Liver (tissue), 9 donors: ENCODE measurements around the gene RIMKLB. TPM values are rescaled to one million over a fixed set of nuclear protein-coding genes. Genes with fewer than 3 reads are reported as not detected.
"Not testable (repeated sequence)": the region's sequence is repeated elsewhere in the genome, so short reads cannot be mapped to it uniquely, and the experiment has no call there.

Source experiments
- DNase-seq: peaks from one replicate; pipeline ENCODE4 v3.0.0-alpha.2; 2017; ENCODE audit warnings: low spot score
- H3K27ac ChIP-seq, 2 donors: one replicate each; pipeline ENCODE4 v1.7.0; 2013; ENCODE audit warnings: inconsistent platforms in 2 of 2, low read length in 2 of 2, control low read depth in 1 of 2, low read depth in 1 of 2, mild to moderate bottlenecking in 1 of 2
- H3K27me3 ChIP-seq, 4 donors: one replicate each; pipeline versions ENCODE4 v1.6.1 to v1.7.0; 2013; ENCODE audit warnings: low read length in 3 of 4, inconsistent platforms in 1 of 4, mild to moderate bottlenecking in 1 of 4, moderate library complexity in 1 of 4; ENCODE audit not compliant: control insufficient read depth in 4 of 4, insufficient read depth in 4 of 4
- H3K36me3 ChIP-seq, 4 donors: one replicate each; pipeline versions ENCODE4 v1.6.1 to v1.7.0; 2013; ENCODE audit warnings: low read length in 3 of 4, mild to moderate bottlenecking in 3 of 4, low read depth in 1 of 4, moderate library complexity in 1 of 4; ENCODE audit not compliant: control insufficient read depth in 4 of 4, insufficient read depth in 3 of 4
- H3K4me1 ChIP-seq, 4 donors: one replicate each; pipeline versions ENCODE4 v1.6.1 to v1.7.0; 2013; ENCODE audit warnings: low read length in 3 of 4, mild to moderate bottlenecking in 3 of 4, moderate library complexity in 1 of 4; ENCODE audit not compliant: control insufficient read depth in 4 of 4, insufficient read depth in 4 of 4
- H3K4me3 ChIP-seq, 3 donors: one replicate each; pipeline versions ENCODE4 v1.6.1 to v1.7.0; 2013; ENCODE audit warnings: low read length in 3 of 3, control low read depth in 1 of 3, low read depth in 1 of 3, mild to moderate bottlenecking in 1 of 3
- H3K9ac ChIP-seq, 2 donors: one replicate each; pipeline ENCODE4 v1.7.0; 2013; ENCODE audit warnings: low read length in 2 of 2, mild to moderate bottlenecking in 2 of 2, moderate library complexity in 2 of 2, control low read depth in 1 of 2, low read depth in 1 of 2
- H3K9me3 ChIP-seq, 4 donors: one replicate each; pipeline versions ENCODE4 v1.6.1 to v1.7.0; 2013; ENCODE audit warnings: low read length in 3 of 4; ENCODE audit not compliant: control insufficient read depth in 4 of 4
- CTCF ChIP-seq: fragments of 150-350 bp; IDR thresholded peaks from 2 replicates; pipeline ENCODE4 v1.5.1; 2017; ENCODE audit warnings: improper control_type of control experiment, low read depth, low read length; ENCODE audit not compliant: missing input control
- EGR1 ChIP-seq, 2 donors: IDR thresholded peaks; 2 replicates each; pipeline ENCODE4 v1.6.1; 2016 to 2018; ENCODE audit warnings: antibody characterized with exemption in 2 of 2, low read depth in 2 of 2
- FOXA1 ChIP-seq: IDR thresholded peaks from 2 replicates; pipeline ENCODE4 v1.6.1; 2016; ENCODE audit warnings: antibody characterized with exemption
- FOXA2 ChIP-seq: IDR thresholded peaks from 2 replicates; pipeline ENCODE4 v1.6.1; 2016; ENCODE audit warnings: antibody characterized with exemption
- GABPA ChIP-seq, 2 donors: IDR thresholded peaks in 1 of 2; conservative IDR thresholded peaks in 1 of 2; 2 replicates each; pipeline ENCODE4 v1.6.1; 2016; ENCODE audit warnings: antibody characterized with exemption in 2 of 2, mild to moderate bottlenecking in 1 of 2, moderate library complexity in 1 of 2
- HNF4A ChIP-seq, 2 donors: conservative IDR thresholded peaks; 2 replicates each; pipeline ENCODE4 v1.6.1; 2016; ENCODE audit warnings: antibody characterized with exemption in 2 of 2, mild to moderate bottlenecking in 2 of 2
- JUND ChIP-seq, 2 donors: IDR thresholded peaks; 2 replicates each; pipeline ENCODE4 v1.6.1; 2016; ENCODE audit warnings: antibody characterized with exemption in 2 of 2
- NR2F2 ChIP-seq: IDR thresholded peaks from 2 replicates; pipeline ENCODE4 v1.6.1; 2016; ENCODE audit warnings: antibody characterized with exemption
- RAD21 ChIP-seq, 2 donors: IDR thresholded peaks; 2 replicates each; pipeline ENCODE4 v1.6.1; 2016; ENCODE audit warnings: antibody characterized with exemption in 2 of 2, mild to moderate bottlenecking in 2 of 2
- RXRA ChIP-seq, 2 donors: IDR thresholded peaks; 2 replicates each; pipeline ENCODE4 v1.6.1; 2017 to 2018; ENCODE audit warnings: antibody characterized with exemption in 2 of 2, mild to moderate bottlenecking in 1 of 2
- SP1 ChIP-seq: IDR thresholded peaks from 2 replicates; pipeline ENCODE4 v1.6.1; 2018; ENCODE audit warnings: antibody characterized with exemption, mild to moderate bottlenecking
- TAF1 ChIP-seq: conservative IDR thresholded peaks from 2 replicates; pipeline ENCODE4 v1.6.1; 2016; ENCODE audit warnings: antibody characterized with exemption, mild to moderate bottlenecking
- ZBTB33 ChIP-seq: IDR thresholded peaks from 2 replicates; pipeline ENCODE4 v1.6.1; 2016; ENCODE audit warnings: antibody characterized with exemption
- WGBS: extraction: QIAGEN DNeasy Blood & Tissue Kit; methylation state at CpG from one replicate; pipeline ENCODE4 v1.1.7; 2013; 5-methylcytosine and 5-hydroxymethylcytosine counted together
- polyA plus RNA-seq, 2 donors: library from polyadenylated mRNA; stranded (reverse) in 1 of 2; unstranded in 1 of 2; fragments of 200-250 nt in 1 of 2; fragments of >200 nt in 1 of 2; fragmentation: Nextera tagmentation in 1 of 2; extraction: Ambion mirVana in 1 of 2; gene quantifications; one replicate each; pipeline versions ENCODE4 v1.2.1 to v1.2.3, GENCODE V29; 2013 to 2015
- total RNA-seq, 2 donors: library from RNA; depleted of rRNA; stranded (reverse); fragments of >200 nt; gene quantifications; one replicate each; pipeline ENCODE4 v1.2.3, GENCODE V29; 2014
- TF ChIP-seq, protein P1 (sequence below): IDR thresholded peaks from 2 replicates; pipeline ENCODE4 v1.6.1; 2016; ENCODE audit warnings: antibody characterized with exemption
- TF ChIP-seq, protein P2 (sequence below): IDR thresholded peaks from 2 replicates; pipeline ENCODE4 v1.6.1; 2016; ENCODE audit warnings: antibody characterized with exemption
- donor health status: healthy.
- donor health status: healthy.
- donor health status: healthy.
- donor health status: healthy.
- donor health status: healthy.

Gene RIMKLB
- total and polyA plus RNA-seq, 4 donors = 1.6 to 9.5 (median 3.8) TPM

DNA sequence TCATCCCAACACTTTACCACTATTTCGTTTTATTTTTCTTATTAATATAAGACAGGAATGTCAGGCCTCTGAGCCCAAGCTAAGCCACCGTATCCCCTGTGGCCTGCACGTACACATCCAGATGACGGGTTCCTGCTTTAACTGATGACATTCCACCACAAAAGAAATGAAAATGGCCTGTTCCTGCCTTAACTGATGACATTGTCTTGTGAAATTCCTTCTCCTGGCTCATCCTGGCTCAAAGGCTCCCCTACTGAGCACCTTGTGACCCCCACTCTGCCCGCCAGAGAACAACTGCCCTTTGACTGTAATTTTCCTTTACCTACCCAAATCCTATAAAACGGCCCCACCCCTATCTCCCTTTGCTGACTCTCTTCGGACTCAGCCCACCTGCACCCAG, 112.3 kb downstream of the RIMKLB start:
- 77% methylated on average over 7 of the region's 7 CpGs for WGBS
- not testable (repeated sequence) for H3K9ac ChIP-seq, H3K27ac ChIP-seq, H3K4me1 ChIP-seq, H3K27me3 ChIP-seq, H3K36me3 ChIP-seq, H3K4me3 ChIP-seq, H3K9me3 ChIP-seq, DNase-seq

GRCh38 chr12:8813572-8814357, 116.0 kb downstream of the RIMKLB start:
- Histone ChIP-seq H3K27me3 (no peaks in the 10 kb centered on the region), H3K4me1 (no peaks in the 10 kb centered on the region), H3K4me3 (no peak overlapping the region), H3K36me3 (no peaks in the 10 kb centered on the region), H3K9me3 (no peaks in the 10 kb centered on the region), H3K27ac (no peak overlapping the region), H3K9ac (no peak overlapping the region)
- no peak for DNase-seq
- no peak for TF ChIP-seq CTCF
- TF ChIP-seq, protein P1, sequence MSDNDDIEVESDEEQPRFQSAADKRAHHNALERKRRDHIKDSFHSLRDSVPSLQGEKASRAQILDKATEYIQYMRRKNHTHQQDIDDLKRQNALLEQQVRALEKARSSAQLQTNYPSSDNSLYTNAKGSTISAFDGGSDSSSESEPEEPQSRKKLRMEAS = no peak
- TF ChIP-seq JUND (IDR thresholded peaks at IDR 0.05) = no peak
- TF ChIP-seq GABPA (IDR thresholded peaks at IDR 0.05 in 1 of 2, conservative IDR thresholded peaks at IDR 0.05 in 1 of 2) = no peak
- WGBS = 74% methylated on average over 5 of the region's 5 CpGs

DNA sequence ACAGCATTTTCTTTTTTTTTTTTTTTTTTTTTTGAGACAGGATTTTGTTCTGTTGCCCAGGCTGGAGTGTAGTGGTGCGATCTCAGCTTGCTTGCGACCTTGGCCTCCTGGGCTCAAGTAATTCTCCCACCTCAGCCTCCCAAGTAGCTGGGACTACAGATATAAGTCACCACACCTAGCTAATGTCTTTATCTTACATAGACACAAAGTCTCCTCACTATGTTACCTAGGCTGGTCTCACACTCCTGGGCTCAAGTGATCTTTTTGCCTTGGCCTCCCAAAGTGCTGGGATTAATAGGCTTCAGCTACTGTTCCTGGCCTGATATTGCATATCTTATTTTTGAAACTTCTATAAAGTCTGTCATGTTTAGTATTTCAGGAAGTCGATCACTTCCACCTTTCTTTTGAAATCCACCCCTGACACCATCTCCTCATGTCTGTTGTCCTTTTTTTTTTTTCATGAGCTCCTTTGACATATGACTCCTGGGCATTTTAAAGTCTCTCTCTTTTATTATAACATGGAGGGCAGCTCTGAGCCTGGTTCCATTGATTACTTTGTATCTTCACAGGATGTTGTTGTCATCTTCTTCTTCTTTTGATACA, 118.8 kb downstream of the RIMKLB start:
- H3K4me3 ChIP-seq = no peak overlapping the region
- no peak overlapping the region for H3K27ac ChIP-seq
- TF ChIP-seq, protein P2, sequence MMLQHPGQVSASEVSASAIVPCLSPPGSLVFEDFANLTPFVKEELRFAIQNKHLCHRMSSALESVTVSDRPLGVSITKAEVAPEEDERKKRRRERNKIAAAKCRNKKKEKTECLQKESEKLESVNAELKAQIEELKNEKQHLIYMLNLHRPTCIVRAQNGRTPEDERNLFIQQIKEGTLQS = no peak
- TF ChIP-seq SP1 (no peak), JUND (IDR thresholded peaks at IDR 0.05) (no peak), HNF4A (conservative IDR thresholded peaks at IDR 0.05) (no peak), RAD21 (IDR thresholded peaks at IDR 0.05) (no peak), TAF1 (no peak), NR2F2 (no peak), FOXA1 (no peak), GABPA (IDR thresholded peaks at IDR 0.05 in 1 of 2, conservative IDR thresholded peaks at IDR 0.05 in 1 of 2) (no peak), RXRA (IDR thresholded peaks at IDR 0.05) (no peak), EGR1 (IDR thresholded peaks at IDR 0.05; ENCODE audit: low read depth in 2 of 2) (no peak), FOXA2 (no peak), CTCF (no peak), ZBTB33 (no peak)
- TF ChIP-seq, protein P1 = no peak
- H3K36me3 ChIP-seq = no peaks in the 10 kb centered on the region
- no peaks in the 10 kb centered on the region for H3K4me1 ChIP-seq
- no peaks in the 10 kb centered on the region for H3K27me3 ChIP-seq
- no peaks in the 10 kb centered on the region for H3K9me3 ChIP-seq
- 92% methylated on average over 3 of the region's 3 CpGs for WGBS
- no peak overlapping the region for H3K9ac ChIP-seq
- DNase-seq = no peak
